Ovary (tissue), 3 donors: ENCODE measurements around the gene MT1HL1.

ENCODE experiments used
- CTCF ChIP-seq, 3 donors: fragments of 450-650 bp in 2 of 3; fragments of 200-600 bp in 1 of 3; IDR thresholded peaks; one replicate each; pipeline versions ENCODE4 v1.5.1 to v1.8.0; 2016 to 2022; ENCODE audit warnings: antibody characterized with exemption in 3 of 3, mild to moderate bottlenecking in 1 of 3
- POLR2A ChIP-seq: fragments of 450-650 bp; IDR thresholded peaks from one replicate; pipeline ENCODE4 v1.6.1; 2017; ENCODE audit warnings: antibody characterized with exemption, mild to moderate bottlenecking, moderate library complexity
- donor health status: DM: no; HTN: no; CAD: no.

- TF ChIP-seq POLR2A (no peak), CTCF (IDR thresholded peaks at IDR 0.05) (no peak)
These were observed 41.2 kb upstream of the MT1HL1 start for GRCh38 chr1:237045278-237046016.
